NCI-H2227 (cell line): ENCODE measurements around the gene CMTM7.
A peak's percentile ranks its signal among the peaks of the same experiment; 100 is the strongest.

Source experiments
- DNase-seq: peaks from one replicate; lab custom pipeline; 2025; ENCODE audit not compliant: unreplicated experiment; lab: John Stamatoyannopoulos, UW

The CMTM7 gene

GRCh38 chr3:32484436-32484835 is 92.8 kb downstream of the CMTM7 start:
- no peak for DNase-seq

GRCh38 chr3:32487781-32488473 is 96.3 kb downstream of the CMTM7 start:
- no peak for DNase-seq

DNA sequence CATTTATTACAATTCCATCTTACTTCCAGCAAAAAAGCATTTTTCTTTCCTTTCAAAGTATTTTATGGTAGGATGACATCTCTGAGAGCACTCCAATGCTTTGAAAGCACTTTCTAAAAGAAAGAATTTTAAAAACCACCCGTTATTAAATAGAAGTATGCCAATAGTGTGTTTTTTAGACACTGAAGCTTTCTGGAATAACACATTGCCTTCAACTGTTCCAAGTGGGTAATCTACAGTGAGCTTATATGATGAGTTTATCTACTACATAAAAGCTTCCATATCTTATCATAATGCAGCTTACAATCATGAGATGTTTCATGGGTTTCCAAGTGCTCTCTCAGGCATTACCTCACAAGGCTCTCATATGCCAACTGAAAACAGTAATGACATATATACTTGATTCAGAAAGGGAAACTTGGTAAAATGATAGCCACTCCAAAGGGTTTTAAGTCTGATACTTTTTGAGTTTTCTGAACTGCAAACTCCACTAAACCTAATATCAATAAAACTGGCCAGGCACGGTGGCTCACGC is 96.9 kb downstream of the CMTM7 start:
- DNase-seq = no peak

DNA sequence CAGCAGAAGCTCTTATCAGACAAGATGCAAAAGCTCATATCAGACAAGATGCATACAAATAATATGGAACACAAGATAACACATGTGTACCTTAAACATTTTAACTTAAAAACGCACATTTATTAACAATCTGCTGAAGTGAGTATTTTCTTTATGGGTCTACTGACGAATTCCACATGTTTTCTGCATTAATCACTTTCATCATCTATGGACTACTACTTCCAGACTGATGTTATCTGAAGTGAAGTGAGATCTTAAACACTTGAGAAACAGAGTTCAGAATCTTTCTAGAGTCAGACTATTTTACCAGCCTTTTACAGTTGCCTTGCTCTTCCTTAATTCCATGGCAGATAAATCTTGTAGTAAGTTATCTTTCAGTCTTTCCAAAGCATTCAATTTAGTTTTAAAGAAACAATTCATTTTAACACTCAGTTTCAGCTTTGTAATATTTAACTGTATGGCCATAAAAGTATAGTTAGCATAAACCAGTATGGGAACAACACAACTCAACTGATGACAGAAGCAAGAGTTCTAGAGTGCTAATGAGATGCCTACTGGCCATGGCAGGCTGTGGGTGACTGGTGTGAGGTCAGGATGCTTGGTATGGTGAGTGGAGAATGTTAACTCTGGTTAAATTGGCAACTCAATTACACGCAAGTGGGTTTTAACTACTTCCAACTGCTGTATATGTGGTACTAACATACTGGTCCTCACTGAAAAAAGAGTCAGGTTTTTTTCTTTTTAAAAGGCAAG is 101.2 kb downstream of the CMTM7 start:
- no peak for DNase-seq

DNA sequence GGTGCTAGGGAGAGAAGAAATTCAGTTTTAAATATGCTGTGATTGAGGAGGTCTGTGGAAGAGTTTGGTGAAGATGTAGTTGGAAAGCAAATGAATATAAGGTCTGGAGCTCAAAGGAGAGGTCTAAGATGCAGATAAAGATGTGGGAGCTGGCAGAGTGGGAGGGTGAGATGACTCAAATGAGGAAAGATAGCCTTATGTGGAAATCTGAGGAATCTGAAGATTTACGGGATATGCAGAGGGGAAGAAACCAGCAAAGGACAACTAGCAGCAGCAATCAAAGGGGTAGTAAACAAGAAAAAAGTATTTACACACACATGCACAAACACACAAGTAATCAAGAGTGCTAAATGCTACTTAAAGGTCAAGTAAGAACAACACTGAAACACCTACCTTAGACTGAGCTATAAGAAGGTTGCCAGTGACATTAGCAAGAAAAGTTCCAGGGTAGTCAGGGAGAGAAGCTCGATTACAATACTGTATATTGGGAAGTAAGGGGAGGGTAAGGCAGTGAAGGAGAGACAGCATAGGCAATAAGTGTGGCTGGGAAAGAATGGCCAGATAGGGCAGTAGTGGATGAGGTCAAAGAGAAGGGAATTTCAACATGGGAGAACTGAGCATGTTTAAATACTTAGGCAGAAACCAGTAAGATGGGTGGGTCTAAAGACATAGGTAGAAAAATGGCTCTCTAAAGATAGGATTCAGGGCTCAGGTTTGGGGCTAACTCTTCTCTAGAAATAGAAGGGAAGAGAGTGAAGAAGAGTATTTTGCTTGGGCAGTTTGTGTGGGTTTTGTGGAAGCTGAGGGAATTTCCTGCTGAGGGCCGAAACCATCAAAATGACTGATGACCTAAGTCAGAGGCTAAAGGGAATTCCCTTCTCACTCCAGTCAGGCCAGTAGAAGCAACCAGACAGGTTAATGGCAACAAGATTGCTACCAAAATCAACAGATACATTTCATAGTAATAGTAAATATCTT is 102.1 kb downstream of the CMTM7 start:
- DNase-seq = no peak

DNA sequence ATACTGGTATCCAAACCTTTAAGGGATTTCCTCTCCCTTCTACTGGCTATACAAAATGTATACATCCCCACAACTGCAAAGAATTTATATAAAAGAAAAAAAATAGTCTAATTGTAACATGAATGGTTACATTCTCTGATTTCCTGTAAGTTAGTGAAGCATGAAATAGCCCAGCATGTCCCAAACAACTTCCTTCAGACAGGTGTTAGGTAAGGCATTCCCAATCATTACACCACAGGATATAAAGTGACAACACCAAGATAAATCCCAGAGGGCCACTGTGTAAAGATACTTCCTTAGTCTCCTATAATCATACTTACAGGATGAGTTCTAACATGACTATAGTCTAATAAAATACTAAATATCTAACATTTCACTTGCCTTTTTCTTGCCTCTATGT is 103.4 kb downstream of the CMTM7 start:
- DNase-seq = no peak

- no peak for DNase-seq
These were observed 104.0 kb downstream of the CMTM7 start for GRCh38 chr3:32495609-32496008.

GRCh38 chr3:32498252-32498651 is 106.6 kb downstream of the CMTM7 start:
- DNase-seq = no peak

GRCh38 chr3:32498992-32499391 is 107.3 kb downstream of the CMTM7 start:
- DNase-seq = no peak

DNA sequence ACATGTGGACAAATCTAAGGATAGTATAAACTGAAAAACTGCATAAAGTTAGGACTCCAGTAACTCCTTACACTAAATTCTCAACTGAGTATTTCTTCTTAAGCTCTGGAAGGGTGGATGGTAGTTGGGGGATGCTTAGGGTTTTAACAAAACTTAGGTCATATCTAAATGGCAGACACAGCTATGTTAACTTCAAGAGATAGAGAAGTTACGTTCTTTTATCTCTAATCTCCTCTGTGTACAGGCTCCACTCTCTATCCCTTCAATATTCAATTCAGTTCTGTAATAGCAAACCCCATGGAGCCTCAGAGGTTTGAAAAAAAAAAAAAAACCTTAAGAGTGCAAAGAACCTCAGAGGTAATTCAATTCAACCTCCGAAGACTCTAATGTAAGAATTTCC is 107.9 kb downstream of the CMTM7 start:
- no peak for DNase-seq

DNA sequence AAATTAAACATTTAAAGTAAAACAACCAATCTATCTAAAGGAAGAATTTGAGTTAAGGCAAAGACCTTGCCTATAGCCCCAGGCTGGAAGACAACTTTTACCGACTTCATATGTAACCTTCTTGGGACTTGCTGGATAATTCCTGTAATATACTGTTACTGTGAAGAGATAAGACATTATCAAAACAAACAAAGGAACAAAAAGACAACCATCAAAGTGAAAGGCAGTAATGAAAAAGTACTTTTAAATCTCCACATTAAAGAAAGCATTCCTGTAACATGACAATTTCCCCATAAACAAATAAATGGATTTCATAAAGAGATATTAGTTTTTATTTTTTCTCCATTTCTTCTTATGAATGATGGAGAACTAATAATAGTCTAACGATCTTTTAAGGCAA is 108.6 kb downstream of the CMTM7 start:
- no peak for DNase-seq

- DNase-seq = no peak
These were observed 109.5 kb downstream of the CMTM7 start for GRCh38 chr3:32500880-32501782.

- DNase-seq = no peak
These were observed 110.1 kb downstream of the CMTM7 start for GRCh38 chr3:32501783-32502117.

GRCh38 chr3:32502118-32502945 is 110.7 kb downstream of the CMTM7 start, which contains the start of gene CMTM6:
CMTM6 (minus strand) TSS chr3:32502852; CDS start chr3:32502745, 107 bp downstream.
- peak; percentile 74 for DNase-seq

GRCh38 chr3:32502946-32503286 is 111.3 kb downstream of the CMTM7 start:
- DNase-seq = no peak
